ENCODE results near the gene VWF. TPM values are rescaled to one million over a fixed set of nuclear protein-coding genes. Genes with fewer than 3 reads are reported as not detected.

Gene VWF
- total and polyA plus RNA-seq, 2 donors (not counting 3 experiments of a cell fraction or from before 2014, with no cell fraction given), result 1,041 to 2,328 TPM

DNA sequence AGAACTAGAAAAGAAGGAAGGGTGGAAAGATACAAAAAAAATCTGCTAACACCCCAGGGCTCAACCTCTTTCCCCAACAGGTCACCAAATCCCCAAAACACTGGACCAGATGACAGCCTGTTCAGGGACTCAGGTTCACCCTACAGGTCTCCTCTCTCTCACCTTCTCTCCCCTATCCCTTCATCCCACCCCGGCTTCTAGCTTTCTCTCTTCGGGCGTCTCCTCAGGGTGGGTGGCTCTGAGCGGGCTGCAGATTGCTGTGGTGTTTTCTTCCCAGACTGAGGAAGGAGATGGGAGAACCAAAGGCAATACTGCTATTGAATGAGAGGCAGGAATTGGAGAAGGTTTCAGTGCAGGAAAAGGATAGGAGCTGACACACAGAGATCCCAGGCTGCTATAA is 218.7 kb downstream of the VWF start:
- no peak overlapping the region for H3K4me2 ChIP-seq (ENCODE audit: insufficient read depth, low read length)
- H3K9ac ChIP-seq (replicated peaks; ENCODE audit: extremely low read depth, insufficient read depth, low read length), result no peak overlapping the region
- no peak for DNase-seq (ENCODE audit: low read depth, low spot score)
- H3K36me3 ChIP-seq (ENCODE audit: control insufficient read depth in 2 of 2, extremely low read depth in 1 of 2, insufficient read depth in 2 of 2, low read length in 2 of 2), result peaks cover 21 to 45% of the 10 kb centered on the region in 2 experiments
- H3K9me1 ChIP-seq (replicated peaks; ENCODE audit: control insufficient read depth, extremely low read depth, insufficient read depth, low read length), result no peaks in the 10 kb centered on the region
- no TSS peak for BruUV-seq (replicated peaks)
- TF ChIP-seq EZH2 (IDR thresholded peaks at IDR 0.05; ENCODE audit: borderline replicate concordance, low read depth, low read length, severe bottlenecking) (no peak), FOS (IDR thresholded peaks at IDR 0.05; ENCODE audit: borderline replicate concordance, insufficient read depth, low read length) (no peak), MYC (IDR thresholded peaks at IDR 0.05; ENCODE audit: low read depth, low read length) (no peak), JUN (IDR thresholded peaks at IDR 0.05; ENCODE audit: borderline replicate concordance, insufficient read depth, insufficient read length, low read depth) (no peak), POLR2A (IDR thresholded peaks at IDR 0.05; ENCODE audit: low read depth, low read length) (no peak), POLR2AphosphoS5 (IDR thresholded peaks at IDR 0.05; ENCODE audit: insufficient read depth, low read depth, low read length) (no peak), GATA2 (IDR thresholded peaks at IDR 0.05; ENCODE audit: insufficient read depth, insufficient read length, low read depth, low read length) (no peak)
- TF ChIP-seq, protein P1, sequence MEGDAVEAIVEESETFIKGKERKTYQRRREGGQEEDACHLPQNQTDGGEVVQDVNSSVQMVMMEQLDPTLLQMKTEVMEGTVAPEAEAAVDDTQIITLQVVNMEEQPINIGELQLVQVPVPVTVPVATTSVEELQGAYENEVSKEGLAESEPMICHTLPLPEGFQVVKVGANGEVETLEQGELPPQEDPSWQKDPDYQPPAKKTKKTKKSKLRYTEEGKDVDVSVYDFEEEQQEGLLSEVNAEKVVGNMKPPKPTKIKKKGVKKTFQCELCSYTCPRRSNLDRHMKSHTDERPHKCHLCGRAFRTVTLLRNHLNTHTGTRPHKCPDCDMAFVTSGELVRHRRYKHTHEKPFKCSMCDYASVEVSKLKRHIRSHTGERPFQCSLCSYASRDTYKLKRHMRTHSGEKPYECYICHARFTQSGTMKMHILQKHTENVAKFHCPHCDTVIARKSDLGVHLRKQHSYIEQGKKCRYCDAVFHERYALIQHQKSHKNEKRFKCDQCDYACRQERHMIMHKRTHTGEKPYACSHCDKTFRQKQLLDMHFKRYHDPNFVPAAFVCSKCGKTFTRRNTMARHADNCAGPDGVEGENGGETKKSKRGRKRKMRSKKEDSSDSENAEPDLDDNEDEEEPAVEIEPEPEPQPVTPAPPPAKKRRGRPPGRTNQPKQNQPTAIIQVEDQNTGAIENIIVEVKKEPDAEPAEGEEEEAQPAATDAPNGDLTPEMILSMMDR (IDR thresholded peaks at IDR 0.05; ENCODE audit: extremely low read depth in 1 of 2, insufficient read depth in 1 of 2, low read depth in 1 of 2, low read length in 2 of 2), result no peak
- TF ChIP-seq, protein P2, sequence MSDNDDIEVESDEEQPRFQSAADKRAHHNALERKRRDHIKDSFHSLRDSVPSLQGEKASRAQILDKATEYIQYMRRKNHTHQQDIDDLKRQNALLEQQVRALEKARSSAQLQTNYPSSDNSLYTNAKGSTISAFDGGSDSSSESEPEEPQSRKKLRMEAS (IDR thresholded peaks at IDR 0.05; ENCODE audit: insufficient read depth, insufficient read length), result no peak
- H3K79me2 ChIP-seq (ENCODE audit: control insufficient read depth, insufficient read depth, low read length), result no peaks in the 10 kb centered on the region
- H2AFZ ChIP-seq (ENCODE audit: low read depth, low read length), result no peak overlapping the region
- H3K4me3 ChIP-seq (replicated peaks in 1 of 3; ENCODE audit: insufficient read depth in 1 of 3, low read depth in 1 of 3, low read length in 3 of 3), result no peak overlapping the region
- POLR2A ChIA-PET, result no interaction called here
- peaks cover 8% of the 10 kb centered on the region for H4K20me1 ChIP-seq (replicated peaks; ENCODE audit: control insufficient read depth, extremely low read depth, insufficient read depth, low read length)
- intact Hi-C loops (cut with micrococcal nuclease), result no loop called here
- H3K27ac ChIP-seq (ENCODE audit: insufficient read depth, low read depth, low read length), result no peak overlapping the region
- CTCF ChIA-PET, result no interaction called here
- H3K4me1 ChIP-seq (ENCODE audit: control insufficient read depth, extremely low read depth, insufficient read depth, low read length), result no peaks in the 10 kb centered on the region
- FAIRE-seq, result no peak
- no peaks in the 10 kb centered on the region for H3K27me3 ChIP-seq (ENCODE audit: control insufficient read depth in 2 of 2, insufficient read depth in 2 of 2, low read length in 2 of 2)
- H3K9me3 ChIP-seq (replicated peaks; ENCODE audit: control insufficient read depth, insufficient read depth, low read length), result no peaks in the 10 kb centered on the region
- dilution Hi-C loops (cut with MboI; ENCODE audit: extremely low pct_ligation_motif_present, low sequenced_read_pairs), result no loop called here

Data from endothelial cell of umbilical vein (primary cell).